NCI-H2227 treated with DMSO at 0.1 percent for 48 hours (cell line): ENCODE data around the gene C12orf43.

Experiments used
- DNase-seq: peaks from one replicate; lab custom pipeline; 2025; lab: John Stamatoyannopoulos, UW

Gene C12orf43

GRCh38 chr12:120978296-120979219 lies 37.7 kb downstream of the C12orf43 start, which contains the start of gene HNF1A:
Gene HNF1A (plus strand): TSS chr12:120978543. CDS start chr12:120978769, 226 bp downstream.
- no peak for DNase-seq

GRCh38 chr12:120977531-120978295 lies 38.6 kb downstream of the C12orf43 start:
- DNase-seq, result no peak

- DNase-seq, result no peak
Observed at GRCh38 chr12:120972870-120973543, 43.3 kb downstream of the C12orf43 start.

GRCh38 chr12:120971299-120972180 lies 44.7 kb downstream of the C12orf43 start:
- peak; percentile 38 for DNase-seq

- DNase-seq, result no peak
Observed at GRCh38 chr12:120970310-120970709, 46.0 kb downstream of the C12orf43 start.

- no peak for DNase-seq
Observed at GRCh38 chr12:120965534-120966091, 50.7 kb downstream of the C12orf43 start.

GRCh38 chr12:120964298-120964697 lies 52.0 kb downstream of the C12orf43 start:
- DNase-seq, result no peak

GRCh38 chr12:120962532-120963020 lies 53.7 kb downstream of the C12orf43 start:
- no peak for DNase-seq

- no peak for DNase-seq
Observed at GRCh38 chr12:120961604-120962531, 54.4 kb downstream of the C12orf43 start.

- DNase-seq, result no peak
Observed at GRCh38 chr12:120960657-120961056, 55.6 kb downstream of the C12orf43 start.

GRCh38 chr12:120959111-120959878 lies 57.0 kb downstream of the C12orf43 start:
- no peak for DNase-seq

- no peak for DNase-seq
Observed at GRCh38 chr12:120956579-120957300, 59.5 kb downstream of the C12orf43 start.

GRCh38 chr12:120955232-120955631 lies 61.1 kb downstream of the C12orf43 start:
- DNase-seq, result no peak

- no peak for DNase-seq
Observed at GRCh38 chr12:120950807-120951206, 65.5 kb downstream of the C12orf43 start.
